ENCODE data around the gene IDH1. TPM values are rescaled to one million over a fixed set of nuclear protein-coding genes. Genes with fewer than 3 reads are reported as not detected.
"Not testable (repeated sequence)": the region's sequence is repeated elsewhere in the genome, so short reads cannot be mapped to it uniquely, and the experiment has no call there.

IDH1 gene
- total RNA-seq, 1 experiment from 2014 or later: 150 TPM

- peak; percentile 38 for DNase-seq (ENCODE audit: low read depth)
Observed at GRCh38 chr2:208222351-208222750, 32.5 kb downstream of the IDH1 start.

GRCh38 chr2:208221873-208222272 lies 33.0 kb downstream of the IDH1 start:
- DNase-seq (ENCODE audit: low read depth): not testable (repeated sequence)

DNA sequence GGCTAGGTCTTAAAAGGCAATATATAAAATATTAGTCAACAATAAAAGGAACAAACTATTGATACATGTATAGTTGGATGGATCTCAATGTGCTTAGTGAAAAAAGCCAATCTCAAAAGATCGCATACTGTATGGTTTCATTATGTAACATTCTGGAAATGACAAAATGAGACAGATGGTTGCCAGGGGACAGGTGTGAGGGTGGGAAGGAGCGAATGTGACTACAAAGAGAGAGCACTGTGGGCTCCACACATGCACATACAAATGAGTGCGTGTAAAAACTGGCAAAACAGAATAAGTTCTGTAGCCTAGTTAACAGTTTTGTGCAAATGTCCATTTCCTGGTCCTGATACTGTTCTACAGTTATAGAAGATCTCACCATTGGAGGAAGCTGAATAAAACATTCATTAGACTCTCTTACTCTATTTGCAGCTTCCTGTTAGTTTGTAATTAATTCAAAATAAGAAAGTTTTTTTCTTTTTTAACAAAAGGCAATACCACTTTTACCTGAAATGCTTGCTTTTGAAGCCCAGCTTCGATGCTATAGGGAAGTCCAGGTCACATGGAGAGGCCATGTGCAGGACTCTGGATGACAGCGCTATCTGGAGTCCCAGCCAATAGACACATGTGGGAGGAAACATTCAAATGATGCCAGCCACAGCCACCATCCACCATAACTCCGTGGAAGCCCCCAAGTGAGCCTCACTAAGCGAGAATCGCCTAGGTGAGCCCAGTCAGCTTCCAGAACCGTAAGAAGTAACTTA lies 44.0 kb downstream of the IDH1 start:
- DNase-seq (ENCODE audit: low read depth): no peak

- no peak for DNase-seq (ENCODE audit: low read depth)
Observed at GRCh38 chr2:208208335-208209085, 46.4 kb downstream of the IDH1 start.

DNA sequence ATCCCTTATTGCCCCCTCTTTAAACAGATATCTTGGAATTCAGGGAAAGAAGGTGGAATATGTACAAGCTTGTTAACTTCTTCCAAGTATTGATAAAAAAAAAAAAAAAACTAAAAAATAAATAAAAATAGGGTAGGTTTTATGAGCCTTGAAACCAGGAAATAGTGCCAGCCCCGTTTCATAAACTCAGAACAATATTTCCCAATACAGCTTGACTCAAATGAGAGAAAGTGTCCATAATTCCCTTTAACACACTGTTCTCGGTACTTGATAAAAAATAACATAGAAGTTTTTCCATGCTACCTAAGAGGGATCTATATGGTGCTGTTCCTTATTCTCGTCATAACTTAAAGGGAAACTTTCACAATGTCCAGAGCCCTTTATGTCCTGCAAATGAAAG lies 47.1 kb downstream of the IDH1 start:
- no peak for DNase-seq (ENCODE audit: low read depth)

DNA sequence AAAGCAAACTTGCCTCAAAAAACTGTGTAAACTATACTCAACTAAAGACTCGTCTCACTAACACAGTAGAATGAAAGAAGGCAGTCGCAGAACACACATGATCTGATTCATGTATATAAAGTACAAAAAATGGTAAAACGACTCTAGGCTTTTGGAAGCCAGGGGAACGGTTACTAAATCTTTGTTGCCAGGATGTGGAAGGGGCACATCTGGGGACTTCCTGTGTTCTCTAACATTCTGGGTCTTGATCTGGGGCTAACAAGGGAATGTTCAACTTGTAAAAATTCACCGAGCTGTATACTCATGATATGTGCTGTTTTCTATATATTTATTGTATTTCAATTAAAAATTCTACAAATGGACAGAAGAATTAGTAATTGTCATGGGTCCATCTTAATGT lies 50.7 kb downstream of the IDH1 start:
- DNase-seq (ENCODE audit: low read depth): no peak

DNA sequence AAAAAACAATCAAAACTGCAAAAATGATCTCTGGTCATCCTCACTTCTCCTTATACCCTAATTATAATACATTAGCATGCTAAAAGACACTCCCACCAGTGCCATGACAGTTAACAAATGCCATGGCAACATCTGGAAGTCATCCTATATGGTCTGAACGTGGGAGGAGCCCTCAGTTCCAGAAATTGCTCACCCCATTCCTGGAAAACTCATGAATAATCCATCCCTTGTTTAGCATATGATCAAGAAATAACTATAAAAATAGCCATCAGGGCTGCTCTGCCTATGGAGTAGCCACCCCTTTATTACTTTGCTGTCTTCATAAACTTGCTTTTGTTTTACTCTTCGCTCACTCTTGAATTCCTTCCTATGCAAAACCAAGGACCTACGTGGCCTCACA lies 59.3 kb downstream of the IDH1 start:
- DNase-seq (ENCODE audit: low read depth): no peak

- DNase-seq (ENCODE audit: low read depth): no peak
Observed at GRCh38 chr2:208192611-208193236, 62.1 kb downstream of the IDH1 start.

DNA sequence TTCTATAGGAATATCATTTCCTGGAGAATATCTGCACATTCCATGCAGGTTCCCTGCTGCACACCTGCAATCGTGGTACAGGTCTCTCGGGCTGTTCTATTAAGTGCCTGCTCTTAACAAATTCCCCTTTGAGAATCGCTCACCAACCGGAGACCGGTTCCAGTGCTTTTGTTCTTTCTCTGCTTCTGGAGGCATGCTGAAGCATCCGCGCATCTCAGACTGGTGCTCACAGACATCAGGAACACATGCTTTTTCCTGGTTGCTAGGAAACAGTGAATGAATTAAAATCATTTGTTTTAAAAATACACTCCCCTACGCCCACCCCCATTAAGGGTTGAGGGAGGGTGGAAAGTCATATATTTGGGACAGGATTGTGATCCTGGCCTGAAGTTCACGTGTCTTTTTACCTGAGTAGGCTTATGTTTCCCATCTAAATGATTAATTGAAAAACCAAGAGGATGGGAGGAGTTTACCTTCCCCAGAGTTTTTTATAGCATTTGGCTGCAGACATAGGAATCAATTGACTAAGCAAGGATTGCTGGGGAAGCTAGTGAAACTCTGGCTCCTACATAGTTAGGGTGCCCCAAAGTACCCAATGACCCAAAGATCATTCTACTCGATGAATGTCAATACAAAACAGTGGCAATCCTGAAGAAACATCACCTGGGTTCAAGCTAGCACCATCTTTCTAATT lies 64.9 kb downstream of the IDH1 start, which contains the start of gene C2orf80:
Gene C2orf80 (minus strand): TSS at position 221 of the 694 bp plus-strand sequence. CDS start 3,044 bp downstream, outside the sequence.
- DNase-seq (ENCODE audit: low read depth): no peak

GRCh38 chr2:208189069-208189809 lies 65.6 kb downstream of the IDH1 start:
- no peak for DNase-seq (ENCODE audit: low read depth)

GRCh38 chr2:208186893-208187292 lies 68.0 kb downstream of the IDH1 start:
- no peak for DNase-seq (ENCODE audit: low read depth)

DNA sequence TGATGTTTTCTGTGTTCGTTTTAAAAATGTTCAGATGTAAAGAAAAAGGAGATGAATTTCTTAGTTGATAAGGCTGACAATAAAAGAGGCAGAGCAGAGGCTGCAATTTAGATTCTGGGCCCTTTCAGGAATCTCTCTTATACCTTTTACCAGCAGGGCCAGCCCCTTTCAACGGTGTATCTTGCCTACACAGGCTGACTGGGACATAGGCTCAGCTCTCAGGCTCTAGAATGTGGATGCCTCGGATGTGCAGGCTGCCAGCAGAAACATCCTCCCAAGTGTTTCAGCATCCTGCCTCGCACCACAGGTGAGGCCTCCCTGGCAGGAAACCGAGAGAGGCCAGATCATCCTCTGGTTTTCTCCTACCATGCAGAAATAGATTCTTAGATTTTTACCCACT lies 68.4 kb downstream of the IDH1 start:
- no peak for DNase-seq (ENCODE audit: low read depth)

Other genes starting within 250 kb of the IDH1 start
- 6.7 and 6.8 TPM in 2 replicates for gene PLEKHM3, start 229.5 kb downstream of the IDH1 start, total RNA-seq (2014; rRNA removed; shearing (Covaris generic))
- not detected in 2 replicates for gene CRYGD, start 130.5 kb downstream of the IDH1 start, total RNA-seq (2014; rRNA removed; shearing (Covaris generic))
- not detected in 2 replicates for gene CRYGC, start 125.2 kb downstream of the IDH1 start, total RNA-seq (2014; rRNA removed; shearing (Covaris generic))
- not detected in 2 replicates for gene CRYGB, start 108.9 kb downstream of the IDH1 start, total RNA-seq (2014; rRNA removed; shearing (Covaris generic))
- gene CRYGA, start 91.5 kb downstream of the IDH1 start, total RNA-seq (2014; rRNA removed; shearing (Covaris generic)): not detected in 2 replicates
- not detected in 2 replicates for gene C2orf80, start 65.0 kb downstream of the IDH1 start, total RNA-seq (2014; rRNA removed; shearing (Covaris generic))
- gene PIKFYVE, start 11.2 kb upstream of the IDH1 start, total RNA-seq (2014; rRNA removed; shearing (Covaris generic)): 23.1 and 23.8 TPM in 2 replicates
- not detected in 2 replicates for gene PTH2R, start 151.7 kb upstream of the IDH1 start, total RNA-seq (2014; rRNA removed; shearing (Covaris generic))

Data from RPMI7951 (cell line).